ENCODE measurements around the gene SPTB.

The SPTB gene

GRCh38 chr14:64782196-64782595, 97.5 kb downstream of the SPTB start:
- no peak for DNase-seq

- DNase-seq: no peak
These were observed 100.2 kb downstream of the SPTB start for GRCh38 chr14:64779472-64779871.

- no peak for DNase-seq
These were observed 101.5 kb downstream of the SPTB start for GRCh38 chr14:64778104-64778754.

GRCh38 chr14:64777461-64777860, 102.2 kb downstream of the SPTB start:
- no peak for DNase-seq

- DNase-seq: no peak
These were observed 104.5 kb downstream of the SPTB start for GRCh38 chr14:64775081-64775777.

GRCh38 chr14:64774272-64774671, 105.4 kb downstream of the SPTB start:
- no peak for DNase-seq

- no peak for DNase-seq
These were observed 106.1 kb downstream of the SPTB start for GRCh38 chr14:64773577-64773976.

GRCh38 chr14:64773046-64773445, 106.7 kb downstream of the SPTB start:
- no peak for DNase-seq

GRCh38 chr14:64772397-64772950, 107.2 kb downstream of the SPTB start:
- DNase-seq: no peak

- no peak for DNase-seq
These were observed 108.5 kb downstream of the SPTB start for GRCh38 chr14:64771161-64771560.

- DNase-seq: no peak
These were observed 109.0 kb downstream of the SPTB start for GRCh38 chr14:64770751-64771150.

- no peak for DNase-seq
These were observed 110.3 kb downstream of the SPTB start for GRCh38 chr14:64769096-64770020.

- no peak for DNase-seq
These were observed 111.2 kb downstream of the SPTB start for GRCh38 chr14:64768401-64769095.

GRCh38 chr14:64767215-64767964, 112.3 kb downstream of the SPTB start:
- DNase-seq: no peak

- DNase-seq: no peak
These were observed 113.1 kb downstream of the SPTB start for GRCh38 chr14:64766430-64767151.

- no peak for DNase-seq
These were observed 113.9 kb downstream of the SPTB start for GRCh38 chr14:64765740-64766302.

- no peak for DNase-seq
These were observed 114.8 kb downstream of the SPTB start for GRCh38 chr14:64764641-64765520.

- DNase-seq: no peak
These were observed 115.7 kb downstream of the SPTB start for GRCh38 chr14:64763801-64764621.

Data from NCI-H1048 (cell line).